GM18951 (cell line): ENCODE data around the gene IFNL4.
"Not testable (repeated sequence)": the region's sequence is repeated elsewhere in the genome, so short reads cannot be mapped to it uniquely, and the experiment has no call there.

ENCODE experiments used
- POLR2A ChIP-seq: IDR thresholded peaks from 4 replicates; pipeline ENCODE4 v1.6.1; 2011; ENCODE audit warnings: mild to moderate bottlenecking; ENCODE audit not compliant: insufficient read length, insufficient read depth; ENCODE audit errors: extremely low read depth
- in situ Hi-C: fragments of 300-500 bp; cut with MboI; formaldehyde crosslinking; loops from one replicate; pipeline ENCODE4 v1.12.0; 2022; ENCODE audit warnings: low sequenced_read_pairs, mixed read lengths, inconsistent platforms; ENCODE audit not compliant: unreplicated experiment

Gene IFNL4

GRCh38 chr19:39248806-39249205 is at the start of gene IFNL4:
Gene IFNL4, minus strand, starts transcription at chr19:39248856.
- no peak for TF ChIP-seq POLR2A
- in situ Hi-C loops: no loop called here

GRCh38 chr19:39297931-39298634 is 49.4 kb upstream of the IFNL4 start:
- no peak for TF ChIP-seq POLR2A
- in situ Hi-C loops: no loop called here

GRCh38 chr19:39296906-39297305 is 48.2 kb upstream of the IFNL4 start:
- no peak for TF ChIP-seq POLR2A
- in situ Hi-C loops: no loop called here

GRCh38 chr19:39296055-39296645 is 47.5 kb upstream of the IFNL4 start, which contains the start of gene IFNL1:
Gene IFNL1, plus strand, starts transcription at chr19:39296407. Its CDS starts 15 bp downstream, at chr19:39296422.
- no peak for TF ChIP-seq POLR2A
- in situ Hi-C loops: no loop called here

GRCh38 chr19:39293394-39293793 is 44.7 kb upstream of the IFNL4 start:
- TF ChIP-seq POLR2A: no peak
- in situ Hi-C loops: no loop called here

- TF ChIP-seq POLR2A: no peak
- in situ Hi-C loops: no loop called here
These were observed 35.4 kb upstream of the IFNL4 start for GRCh38 chr19:39284032-39284431.

GRCh38 chr19:39282021-39282420 is 33.4 kb upstream of the IFNL4 start:
- in situ Hi-C loops: no loop called here
- TF ChIP-seq POLR2A: no peak

GRCh38 chr19:39277598-39277997 is 28.9 kb upstream of the IFNL4 start:
- no peak for TF ChIP-seq POLR2A
- in situ Hi-C loops: no loop called here

- TF ChIP-seq POLR2A: no peak
- in situ Hi-C loops: no loop called here
These were observed 28.1 kb upstream of the IFNL4 start for GRCh38 chr19:39276740-39277139.

- no peak for TF ChIP-seq POLR2A
- in situ Hi-C loops: no loop called here
These were observed 26.9 kb upstream of the IFNL4 start for GRCh38 chr19:39275578-39275977.

GRCh38 chr19:39273859-39274258 is 25.2 kb upstream of the IFNL4 start:
- in situ Hi-C loops: not testable (repeated sequence)

- TF ChIP-seq POLR2A: no peak
- in situ Hi-C loops: no loop called here
These were observed 21.6 kb upstream of the IFNL4 start for GRCh38 chr19:39270036-39270871.

- in situ Hi-C loops: not testable (repeated sequence)
These were observed 20.7 kb upstream of the IFNL4 start for GRCh38 chr19:39269369-39269768.

- in situ Hi-C loops: not testable (repeated sequence)
These were observed 20.0 kb upstream of the IFNL4 start for GRCh38 chr19:39268531-39269223.

- in situ Hi-C loops: not testable (repeated sequence)
These were observed 19.4 kb upstream of the IFNL4 start, which contains the start of gene IFNL2 for GRCh38 chr19:39268085-39268484. Gene IFNL2, plus strand, starts transcription at chr19:39268396. Its CDS starts 173 bp downstream, at chr19:39268569.
